ENCODE measurements around the gene EAPP. TPM values are rescaled to one million over a fixed set of nuclear protein-coding genes. Genes with fewer than 3 reads are reported as not detected.

EAPP gene
- total and polyA plus RNA-seq, 2 experiments from 2014 or later, result 25.0 to 53.6 TPM

GRCh38 chr14:34539407-34540180 lies at the start of gene EAPP (continued):
- no peak for TF ChIP-seq REST (IDR thresholded peaks at IDR 0.05; ENCODE audit: unreplicated experiment)

GRCh38 chr14:34583525-34583924 lies 44.0 kb upstream of the EAPP start:
- H3K9me3 Mint-ChIP-seq, result no peaks in the 10 kb centered on the region
- Histone ChIP-seq H3K27me3 (ENCODE audit: insufficient read depth) (no peaks in the 10 kb centered on the region), H4K20me1 (replicated peaks; ENCODE audit: insufficient read depth) (no peaks in the 10 kb centered on the region), H3F3A (replicated peaks; ENCODE audit: low read depth) (no peaks in the 10 kb centered on the region), H3K36me3 (ENCODE audit: insufficient read depth) (peaks cover 31% of the 10 kb centered on the region), H3K4me3 (no peak overlapping the region), H3K27ac (ENCODE audit: low read depth) (no peak overlapping the region), H3K4me2 (no peak overlapping the region), H3K4me1 (ENCODE audit: insufficient read depth) (no peaks in the 10 kb centered on the region), H3K79me2 (replicated peaks; ENCODE audit: insufficient read depth) (no peaks in the 10 kb centered on the region), H2AFZ (no peak overlapping the region), H3K9me2 (ENCODE audit: insufficient read depth) (no peaks in the 10 kb centered on the region)
- H3K36me3 Mint-ChIP-seq (ENCODE audit: low read depth), result peaks cover 55% of the 10 kb centered on the region
- H3K27ac Mint-ChIP-seq, result no peak overlapping the region
- TF ChIP-seq NANOG (IDR thresholded peaks at IDR 0.05; ENCODE audit: borderline replicate concordance) (no peak), ZNF331 (CRISPR knock-in tag; IDR thresholded peaks at IDR 0.05; ENCODE audit: low read depth) (no peak)
- H3K27me3 Mint-ChIP-seq (ENCODE audit: insufficient read depth, low read depth, poor library complexity), result peaks cover 4% of the 10 kb centered on the region
- DNase-seq (ENCODE audit: low spot score), result no peak
- no peaks in the 10 kb centered on the region for H3K4me1 Mint-ChIP-seq
- ATAC-seq, result no peak
- H3K4me3 Mint-ChIP-seq, result no peak overlapping the region

GRCh38 chr14:34582117-34582680 lies 42.7 kb upstream of the EAPP start:
- Histone ChIP-seq H3K79me2 (replicated peaks; ENCODE audit: insufficient read depth) (no peaks in the 10 kb centered on the region), H3K4me1 (ENCODE audit: insufficient read depth) (no peaks in the 10 kb centered on the region), H3K4me3 (no peak overlapping the region), H3K36me3 (ENCODE audit: insufficient read depth) (peaks cover 25% of the 10 kb centered on the region), H3K27me3 (ENCODE audit: insufficient read depth) (no peaks in the 10 kb centered on the region), H3F3A (replicated peaks; ENCODE audit: low read depth) (no peaks in the 10 kb centered on the region), H3K9me2 (ENCODE audit: insufficient read depth) (no peaks in the 10 kb centered on the region), H2AFZ (no peak overlapping the region), H3K4me2 (no peak overlapping the region), H3K27ac (ENCODE audit: low read depth) (no peak overlapping the region), H4K20me1 (replicated peaks; ENCODE audit: insufficient read depth) (no peaks in the 10 kb centered on the region; the same call in 1 of the 2 replicates)
- DNase-seq (ENCODE audit: low spot score) (no peak), ATAC-seq (no peak)
- H3K27me3 Mint-ChIP-seq (ENCODE audit: insufficient read depth, low read depth, poor library complexity), result peaks cover 4% of the 10 kb centered on the region
- no peak overlapping the region for H3K4me3 Mint-ChIP-seq
- H3K4me1 Mint-ChIP-seq, result no peaks in the 10 kb centered on the region
- H3K9me3 Mint-ChIP-seq, result no peaks in the 10 kb centered on the region
- H3K36me3 Mint-ChIP-seq (ENCODE audit: low read depth), result peaks cover 53% of the 10 kb centered on the region
- no peak overlapping the region for H3K27ac Mint-ChIP-seq
- TF ChIP-seq CTCF (conservative IDR thresholded peaks at IDR 0.05; ENCODE audit: low read depth in 2 of 2) (no peak), EZH2phosphoT487 (IDR thresholded peaks at IDR 0.05; ENCODE audit: unreplicated experiment) (no peak), ZNF114 (CRISPR knock-in tag; IDR thresholded peaks at IDR 0.05) (no peak), ZNF331 (CRISPR knock-in tag; IDR thresholded peaks at IDR 0.05; ENCODE audit: low read depth) (no peak), POLR2AphosphoS5 (IDR thresholded peaks at IDR 0.05; ENCODE audit: low read depth) (no peak)
